ENCODE measurements around the gene KANSL1. TPM values are rescaled to one million over a fixed set of nuclear protein-coding genes. Genes with fewer than 3 reads are reported as not detected.
"Not testable (repeated sequence)": the region's sequence is repeated elsewhere in the genome, so short reads cannot be mapped to it uniquely, and the experiment has no call there.

The KANSL1 gene
- total RNA-seq, 1 donor from 2014 or later, result 152 TPM

DNA sequence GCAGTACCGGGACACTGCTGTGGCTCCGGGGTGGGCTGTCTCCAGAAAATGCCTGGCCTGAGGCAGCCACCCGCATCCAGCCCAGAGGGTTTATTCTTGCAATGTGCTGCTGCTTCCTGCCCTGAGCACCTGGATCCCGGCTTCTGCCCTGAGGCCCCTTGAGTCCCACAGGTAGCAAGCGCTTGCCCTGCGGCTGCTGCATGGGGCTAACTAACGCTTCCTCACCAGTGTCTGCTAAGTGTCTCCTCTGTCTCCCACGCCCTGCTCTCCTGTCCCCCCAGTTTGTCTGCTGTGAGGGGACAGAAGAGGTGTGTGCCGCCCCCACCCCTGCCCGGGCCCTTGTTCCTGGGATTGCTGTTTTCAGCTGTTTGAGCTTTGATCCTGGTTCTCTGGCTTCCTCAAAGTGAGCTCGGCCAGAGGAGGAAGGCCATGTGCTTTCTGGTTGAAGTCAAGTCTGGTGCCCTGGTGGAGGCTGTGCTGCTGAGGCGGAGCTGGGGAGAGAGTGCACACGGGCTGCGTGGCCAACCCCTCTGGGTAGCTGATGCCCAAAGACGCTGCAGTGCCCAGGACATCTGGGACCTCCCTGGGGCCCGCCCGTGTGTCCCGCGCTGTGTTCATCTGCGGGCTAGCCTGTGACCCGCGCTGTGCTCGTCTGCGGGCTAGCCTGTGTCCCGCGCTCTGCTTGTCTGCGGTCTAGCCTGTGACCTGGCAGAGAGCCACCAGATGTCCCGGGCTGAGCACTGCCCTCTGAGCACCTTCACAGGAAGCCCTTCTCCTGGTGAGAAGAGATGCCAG lies 181.3 kb downstream of the KANSL1 start:
- no peaks in the 10 kb centered on the region for H3K27me3 Mint-ChIP-seq
- ATAC-seq (ENCODE audit: low read depth), result no peak
- ChIA-PET POLR2A (no interaction called here), CTCF (no interaction called here)
- H3K9me3 Mint-ChIP-seq, result no peaks in the 10 kb centered on the region
- TF ChIP-seq, protein P1, sequence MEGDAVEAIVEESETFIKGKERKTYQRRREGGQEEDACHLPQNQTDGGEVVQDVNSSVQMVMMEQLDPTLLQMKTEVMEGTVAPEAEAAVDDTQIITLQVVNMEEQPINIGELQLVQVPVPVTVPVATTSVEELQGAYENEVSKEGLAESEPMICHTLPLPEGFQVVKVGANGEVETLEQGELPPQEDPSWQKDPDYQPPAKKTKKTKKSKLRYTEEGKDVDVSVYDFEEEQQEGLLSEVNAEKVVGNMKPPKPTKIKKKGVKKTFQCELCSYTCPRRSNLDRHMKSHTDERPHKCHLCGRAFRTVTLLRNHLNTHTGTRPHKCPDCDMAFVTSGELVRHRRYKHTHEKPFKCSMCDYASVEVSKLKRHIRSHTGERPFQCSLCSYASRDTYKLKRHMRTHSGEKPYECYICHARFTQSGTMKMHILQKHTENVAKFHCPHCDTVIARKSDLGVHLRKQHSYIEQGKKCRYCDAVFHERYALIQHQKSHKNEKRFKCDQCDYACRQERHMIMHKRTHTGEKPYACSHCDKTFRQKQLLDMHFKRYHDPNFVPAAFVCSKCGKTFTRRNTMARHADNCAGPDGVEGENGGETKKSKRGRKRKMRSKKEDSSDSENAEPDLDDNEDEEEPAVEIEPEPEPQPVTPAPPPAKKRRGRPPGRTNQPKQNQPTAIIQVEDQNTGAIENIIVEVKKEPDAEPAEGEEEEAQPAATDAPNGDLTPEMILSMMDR (IDR thresholded peaks at IDR 0.05), result no peak
- H3K4me3 Mint-ChIP-seq, result no peak overlapping the region
- intact Hi-C loops (cut with micrococcal nuclease), result no loop called here
- H3K4me1 Mint-ChIP-seq, result no peaks in the 10 kb centered on the region
- H3K36me3 Mint-ChIP-seq (ENCODE audit: low read depth), result no peaks in the 10 kb centered on the region
- no peak for DNase-seq
- H3K27ac Mint-ChIP-seq, result no peak overlapping the region

DNA sequence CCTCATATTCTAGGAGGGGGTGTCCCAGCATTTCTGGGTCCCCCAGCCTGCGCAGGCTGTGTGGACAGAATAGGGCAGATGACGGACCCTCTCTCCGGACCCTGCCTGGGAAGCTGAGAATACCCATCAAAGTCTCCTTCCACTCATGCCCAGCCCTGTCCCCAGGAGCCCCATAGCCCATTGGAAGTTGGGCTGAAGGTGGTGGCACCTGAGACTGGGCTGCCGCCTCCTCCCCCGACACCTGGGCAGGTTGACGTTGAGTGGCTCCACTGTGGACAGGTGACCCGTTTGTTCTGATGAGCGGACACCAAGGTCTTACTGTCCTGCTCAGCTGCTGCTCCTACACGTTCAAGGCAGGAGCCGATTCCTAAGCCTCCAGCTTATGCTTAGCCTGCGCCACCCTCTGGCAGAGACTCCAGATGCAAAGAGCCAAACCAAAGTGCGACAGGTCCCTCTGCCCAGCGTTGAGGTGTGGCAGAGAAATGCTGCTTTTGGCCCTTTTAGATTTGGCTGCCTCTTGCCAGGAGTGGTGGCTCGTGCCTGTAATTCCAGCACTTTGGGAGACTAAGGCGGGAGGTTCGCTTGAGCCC lies 182.5 kb downstream of the KANSL1 start:
- intact Hi-C loops (cut with micrococcal nuclease), result no loop called here
- DNase-seq (no peak), ATAC-seq (ENCODE audit: low read depth) (no peak)
- ChIA-PET POLR2A (no interaction called here), CTCF (no interaction called here)
- TF ChIP-seq, protein P1 (IDR thresholded peaks at IDR 0.05), result no peak
- Mint-ChIP-seq H3K9me3 (no peaks in the 10 kb centered on the region), H3K4me3 (no peak overlapping the region), H3K36me3 (ENCODE audit: low read depth) (no peaks in the 10 kb centered on the region), H3K27ac (no peak overlapping the region), H3K27me3 (no peaks in the 10 kb centered on the region), H3K4me1 (no peaks in the 10 kb centered on the region)

DNA sequence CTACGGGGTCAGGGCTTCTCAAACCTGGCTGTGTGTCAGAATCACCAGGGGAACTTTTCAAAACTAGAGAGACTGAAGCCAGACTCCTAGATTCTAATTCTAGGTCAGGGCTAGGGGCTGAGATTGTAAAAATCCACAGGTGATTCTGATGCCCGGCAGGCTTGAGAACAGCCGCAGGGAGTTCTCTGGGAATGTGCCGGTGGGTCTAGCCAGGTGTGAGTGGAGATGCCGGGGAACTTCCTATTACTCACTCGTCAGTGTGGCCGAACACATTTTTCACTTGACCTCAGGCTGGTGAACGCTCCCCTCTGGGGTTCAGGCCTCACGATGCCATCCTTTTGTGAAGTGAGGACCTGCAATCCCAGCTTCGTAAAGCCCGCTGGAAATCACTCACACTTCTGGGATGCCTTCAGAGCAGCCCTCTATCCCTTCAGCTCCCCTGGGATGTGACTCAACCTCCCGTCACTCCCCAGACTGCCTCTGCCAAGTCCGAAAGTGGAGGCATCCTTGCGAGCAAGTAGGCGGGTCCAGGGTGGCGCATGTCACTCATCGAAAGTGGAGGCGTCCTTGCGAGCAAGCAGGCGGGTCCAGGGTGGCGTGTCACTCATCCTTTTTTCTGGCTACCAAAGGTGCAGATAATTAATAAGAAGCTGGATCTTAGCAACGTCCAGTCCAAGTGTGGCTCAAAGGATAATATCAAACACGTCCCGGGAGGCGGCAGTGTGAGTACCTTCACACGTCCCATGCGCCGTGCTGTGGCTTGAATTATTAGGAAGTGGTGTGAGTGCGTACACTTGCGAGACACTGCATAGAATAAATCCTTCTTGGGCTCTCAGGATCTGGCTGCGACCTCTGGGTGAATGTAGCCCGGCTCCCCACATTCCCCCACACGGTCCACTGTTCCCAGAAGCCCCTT lies 183.3 kb downstream of the KANSL1 start:
- no peak overlapping the region for H3K27ac Mint-ChIP-seq
- ATAC-seq (ENCODE audit: low read depth) (no peak), DNase-seq (no peak)
- no peaks in the 10 kb centered on the region for H3K9me3 Mint-ChIP-seq
- ChIA-PET CTCF (no interaction called here), POLR2A (no interaction called here)
- no peaks in the 10 kb centered on the region for H3K4me1 Mint-ChIP-seq
- intact Hi-C loops (cut with micrococcal nuclease), result no loop called here
- H3K4me3 Mint-ChIP-seq, result no peak overlapping the region
- H3K27me3 Mint-ChIP-seq, result no peaks in the 10 kb centered on the region
- TF ChIP-seq, protein P1 (IDR thresholded peaks at IDR 0.05), result no peak
- H3K36me3 Mint-ChIP-seq (ENCODE audit: low read depth), result no peaks in the 10 kb centered on the region

DNA sequence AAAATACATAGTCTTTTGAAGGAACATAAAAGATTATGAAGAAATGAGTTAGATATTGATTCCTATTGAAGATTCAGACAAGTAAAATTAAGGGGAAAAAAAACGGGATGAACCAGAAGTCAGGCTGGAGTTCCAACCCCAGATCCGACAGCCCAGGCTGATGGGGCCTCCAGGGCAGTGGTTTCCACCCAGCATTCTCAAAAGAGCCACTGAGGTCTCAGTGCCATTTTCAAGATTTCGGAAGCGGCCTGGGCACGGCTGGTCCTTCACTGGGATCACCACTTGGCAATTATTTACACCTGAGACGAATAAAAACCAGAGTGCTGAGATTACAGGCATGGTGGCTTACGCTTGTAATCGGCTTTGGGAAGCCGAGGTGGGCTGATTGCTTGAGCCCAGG lies 184.6 kb downstream of the KANSL1 start:
- POLR2A ChIA-PET, result no interaction called here
- no peak for DNase-seq
- CTCF ChIA-PET, result no interaction called here
- ATAC-seq (ENCODE audit: low read depth), result no peak
- H3K36me3 Mint-ChIP-seq (ENCODE audit: low read depth), result no peaks in the 10 kb centered on the region
- intact Hi-C loops (cut with micrococcal nuclease), result no loop called here
- no peaks in the 10 kb centered on the region for H3K9me3 Mint-ChIP-seq
- H3K27me3 Mint-ChIP-seq, result no peaks in the 10 kb centered on the region
- TF ChIP-seq, protein P1 (IDR thresholded peaks at IDR 0.05), result no peak
- no peaks in the 10 kb centered on the region for H3K4me1 Mint-ChIP-seq
- no peak overlapping the region for H3K4me3 Mint-ChIP-seq
- no peak overlapping the region for H3K27ac Mint-ChIP-seq

DNA sequence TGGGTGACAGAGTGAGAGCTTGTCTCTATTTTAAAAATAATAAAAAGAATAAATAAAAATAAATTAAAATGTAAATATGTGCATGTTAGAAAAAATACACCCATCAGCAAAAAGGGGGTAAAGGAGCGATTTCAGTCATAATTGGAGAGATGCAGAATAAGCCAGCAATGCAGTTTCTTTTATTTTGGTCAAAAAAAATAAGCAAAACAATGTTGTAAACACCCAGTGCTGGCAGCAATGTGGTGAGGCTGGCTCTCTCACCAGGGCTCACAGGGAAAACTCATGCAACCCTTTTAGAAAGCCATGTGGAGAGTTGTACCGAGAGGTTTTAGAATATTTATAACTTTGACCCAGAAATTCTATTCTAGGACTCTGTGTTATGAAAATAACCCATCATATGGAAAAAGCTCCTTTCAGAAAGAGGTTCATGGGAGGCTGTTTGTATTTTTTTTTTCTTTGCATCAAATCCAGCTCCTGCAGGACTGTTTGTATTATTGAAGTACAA lies 185.7 kb downstream of the KANSL1 start:
- peaks cover 2% of the 10 kb centered on the region for H3K4me1 Mint-ChIP-seq
- no peak overlapping the region for H3K4me3 Mint-ChIP-seq
- POLR2A ChIA-PET, result no interaction called here
- no peaks in the 10 kb centered on the region for H3K9me3 Mint-ChIP-seq
- no peaks in the 10 kb centered on the region for H3K27me3 Mint-ChIP-seq
- ATAC-seq (ENCODE audit: low read depth), result no peak
- TF ChIP-seq, protein P1 (IDR thresholded peaks at IDR 0.05), result no peak
- H3K27ac Mint-ChIP-seq, result no peak overlapping the region
- no peaks in the 10 kb centered on the region for H3K36me3 Mint-ChIP-seq (ENCODE audit: low read depth)
- CTCF ChIA-PET, result interaction anchor here (1.0 kb wide), 1 partner anchor 8 kb away, joined by 3 read pairs; no protein-coding TSS in a partner anchor
- no peak for DNase-seq
- intact Hi-C loops (cut with micrococcal nuclease), result no loop called here

DNA sequence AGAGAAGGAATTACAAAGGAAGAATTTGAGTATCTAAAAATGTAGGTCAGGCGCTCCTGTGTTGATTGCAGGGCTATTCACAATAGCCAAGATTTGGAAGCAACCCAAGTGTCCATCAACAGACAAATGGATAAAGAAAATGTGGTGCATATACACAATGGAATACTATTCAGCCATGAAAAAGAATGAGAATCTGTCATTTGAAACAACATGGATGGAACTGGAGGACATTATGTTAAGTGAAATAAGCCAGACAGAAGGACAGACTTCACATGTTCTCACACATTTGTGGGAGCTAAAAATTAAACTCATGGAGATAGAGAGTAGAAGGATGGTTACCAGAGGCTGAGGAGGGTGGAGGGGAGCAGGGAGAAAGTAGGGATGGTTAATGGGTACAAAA lies 187.1 kb downstream of the KANSL1 start:
- H3K27me3 Mint-ChIP-seq; intact Hi-C loops (cut with micrococcal nuclease); H3K4me1 Mint-ChIP-seq; H3K9me3 Mint-ChIP-seq; H3K4me3 Mint-ChIP-seq; ATAC-seq (ENCODE audit: low read depth); H3K27ac Mint-ChIP-seq; POLR2A ChIA-PET; DNase-seq; CTCF ChIA-PET; H3K36me3 Mint-ChIP-seq (ENCODE audit: low read depth): not testable (repeated sequence)

Data from activated B cell treated with CpG ODN at 0.5 μM for 24 hours (primary cell).